AG09319 (cell line): ENCODE results near the gene C2orf92.

Experiments used
- DNase-seq: peaks from one replicate; pipeline ENCODE4 v3.0.0-alpha.2; 2010; ENCODE audit warnings: low read depth; ENCODE audit errors: extremely low read depth
- CTCF ChIP-seq: IDR thresholded peaks from 2 replicates; pipeline ENCODE4 v1.5.1; 2011; ENCODE audit warnings: low read depth, mild to moderate bottlenecking, inconsistent platforms, low read length, moderate library complexity

The C2orf92 gene

GRCh38 chr2:97732436-97733340, 63.2 kb downstream of the C2orf92 start:
- DNase-seq: no peak
- TF ChIP-seq CTCF: no peak

GRCh38 chr2:97733341-97734035, 64.0 kb downstream of the C2orf92 start:
- no peak for DNase-seq
- no peak for TF ChIP-seq CTCF

- TF ChIP-seq CTCF: no peak
- no peak for DNase-seq
Measured at GRCh38 chr2:97734061-97735051, 64.8 kb downstream of the C2orf92 start.

- DNase-seq: no peak
Measured at GRCh38 chr2:97735161-97735561, 65.6 kb downstream of the C2orf92 start.

GRCh38 chr2:97736185-97736584, 66.7 kb downstream of the C2orf92 start:
- TF ChIP-seq CTCF: no peak
- DNase-seq: no peak

More at GRCh38 chr2:97735161-97735561, 65.6 kb downstream of the C2orf92 start:
- no peak for TF ChIP-seq CTCF

GRCh38 chr2:97736608-97737330, 67.3 kb downstream of the C2orf92 start:
- TF ChIP-seq CTCF: no peak

More at GRCh38 chr2:97736608-97737330, 67.3 kb downstream of the C2orf92 start:
- no peak for DNase-seq
